Fibroblast of skin of back (primary cell): ENCODE results near the gene FUT7.

Experiments used
- DNase-seq: peaks from one replicate; pipeline ENCODE4 v3.0.0-alpha.2; 2013

Gene FUT7

GRCh38 chr9:137001857-137002645 is 29.8 kb downstream of the FUT7 start:
- DNase-seq, result no peak

- peak; percentile 62 for DNase-seq
Observed at GRCh38 chr9:137000177-137000930, 31.5 kb downstream of the FUT7 start.

GRCh38 chr9:136997830-136998234 is 34.1 kb downstream of the FUT7 start:
- DNase-seq, result no peak

- no peak for DNase-seq
Observed at GRCh38 chr9:136997371-136997770, 34.5 kb downstream of the FUT7 start.

- no peak for DNase-seq
Observed at GRCh38 chr9:136996361-136997292, 35.3 kb downstream of the FUT7 start, which contains the start of gene CLIC3. TSS of gene CLIC3 (minus strand) at chr9:136996568. CDS start at chr9:136996543, 25 bp downstream.

GRCh38 chr9:136995772-136996311 is 36.0 kb downstream of the FUT7 start:
- peak; percentile 57 for DNase-seq

- DNase-seq, result no peak
Observed at GRCh38 chr9:136995362-136995761, 36.5 kb downstream of the FUT7 start.

GRCh38 chr9:136994888-136995230 is 37.0 kb downstream of the FUT7 start:
- DNase-seq, result no peak

GRCh38 chr9:136994180-136994887 is 37.6 kb downstream of the FUT7 start:
- DNase-seq, result no peak

- DNase-seq, result no peak
Observed at GRCh38 chr9:136992819-136993369, 39.0 kb downstream of the FUT7 start.

- DNase-seq, result peak; percentile 87
Observed at GRCh38 chr9:136991993-136992818, 39.7 kb downstream of the FUT7 start, which contains the start of gene PAXX. TSS of gene PAXX (plus strand) at chr9:136992422. CDS start at chr9:136992444, 22 bp downstream.

GRCh38 chr9:136990242-136990911 is 41.5 kb downstream of the FUT7 start:
- DNase-seq, result no peak

GRCh38 chr9:136988872-136989271 is 43.0 kb downstream of the FUT7 start:
- no peak for DNase-seq

- DNase-seq, result no peak
Observed at GRCh38 chr9:136985853-136986252, 46.0 kb downstream of the FUT7 start.

GRCh38 chr9:136985027-136985602 is 46.8 kb downstream of the FUT7 start:
- no peak for DNase-seq

- no peak for DNase-seq
Observed at GRCh38 chr9:136984464-136985026, 47.3 kb downstream of the FUT7 start.

GRCh38 chr9:136983656-136984314 is 48.1 kb downstream of the FUT7 start:
- DNase-seq, result no peak

GRCh38 chr9:136983167-136983566 is 48.7 kb downstream of the FUT7 start:
- no peak for DNase-seq
